Tibial artery (tissue), 4 donors: ENCODE measurements around the gene PIWIL1.

Experiments
- DNase-seq, 2 donors: peaks; one replicate each; pipeline ENCODE4 v3.0.0-alpha.2; 2019
- H3K27ac ChIP-seq, 2 donors: fragments of 200-600 bp; sonication (generic) in 1 of 2; 1 replicate in 1 of 2; 2 replicates in 1 of 2; pipeline ENCODE4 v1.5.1; 2018 to 2019; ENCODE audit warnings: mild to moderate bottlenecking in 1 of 2
- H3K27me3 ChIP-seq, 2 donors: fragments of 200-600 bp; sonication (generic) in 1 of 2; one replicate each; pipeline versions ENCODE4 v1.5.1 to v1.6.0; 2016 to 2019
- H3K36me3 ChIP-seq, 3 donors: fragments of 200-600 bp; sonication (generic) in 2 of 3; one replicate each; pipeline ENCODE4 v1.5.1; 2016 to 2019; ENCODE audit warnings: mild to moderate bottlenecking in 2 of 3
- H3K4me1 ChIP-seq, 4 donors: fragments of 200-600 bp; sonication (generic) in 2 of 4; 1 replicate in 3 of 4; 2 replicates in 1 of 4; pipeline ENCODE4 v1.5.1; 2016 to 2019
- H3K4me3 ChIP-seq, 2 donors: fragments of 200-600 bp; sonication (generic) in 1 of 2; 1 replicate in 1 of 2; 2 replicates in 1 of 2; pipeline ENCODE4 v1.5.1; 2018 to 2019; ENCODE audit warnings: mild to moderate bottlenecking in 2 of 2
- H3K9me3 ChIP-seq, 3 donors: fragments of 200-600 bp; sonication (generic) in 1 of 3; one replicate each; pipeline ENCODE4 v1.5.1; 2016 to 2019
- intact Hi-C: fragments of 100-400 bp; cut with DNase I; formaldehyde crosslinking; loops from one replicate; pipeline ENCODE4 v1.15.0; 2023; ENCODE audit warnings: low total_unique reads
- TF ChIP-seq, protein P1 (sequence below), 2 experiments: fragments of 200-600 bp in 1 of 2; fragments of 450-650 bp in 1 of 2; IDR thresholded peaks; one replicate each; pipeline ENCODE4 v1.5.1; 2017 to 2019; ENCODE audit warnings: antibody characterized with exemption in 2 of 2, mild to moderate bottlenecking in 1 of 2, moderate library complexity in 1 of 2

Gene PIWIL1

DNA sequence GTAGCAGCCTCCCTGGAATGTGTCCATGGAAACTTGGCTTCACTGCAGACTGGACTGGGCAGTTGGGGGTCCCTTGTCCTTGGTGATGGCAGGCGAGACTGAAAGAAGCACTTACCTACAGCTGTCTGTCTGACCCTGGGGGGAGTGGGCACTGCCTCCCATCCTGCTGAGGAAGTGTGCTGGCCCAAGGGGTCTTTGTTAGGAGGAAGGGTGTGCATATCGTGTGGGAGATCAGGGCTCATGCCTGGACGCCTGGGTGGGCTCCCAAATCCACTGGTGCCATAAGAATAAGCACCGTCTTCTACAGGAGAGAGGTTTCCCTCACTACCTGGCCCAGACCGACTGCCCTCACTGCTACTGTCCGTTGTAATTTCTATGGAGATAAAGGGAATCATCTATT lies 81.4 kb downstream of the PIWIL1 start:
- no peak for DNase-seq
- H3K4me1 ChIP-seq = no peaks in the 10 kb centered on the region
- H3K4me3 ChIP-seq = no peak overlapping the region
- H3K27ac ChIP-seq = no peak overlapping the region
- no peaks in the 10 kb centered on the region for H3K36me3 ChIP-seq
- H3K9me3 ChIP-seq = no peaks in the 10 kb centered on the region
- TF ChIP-seq, protein P1, sequence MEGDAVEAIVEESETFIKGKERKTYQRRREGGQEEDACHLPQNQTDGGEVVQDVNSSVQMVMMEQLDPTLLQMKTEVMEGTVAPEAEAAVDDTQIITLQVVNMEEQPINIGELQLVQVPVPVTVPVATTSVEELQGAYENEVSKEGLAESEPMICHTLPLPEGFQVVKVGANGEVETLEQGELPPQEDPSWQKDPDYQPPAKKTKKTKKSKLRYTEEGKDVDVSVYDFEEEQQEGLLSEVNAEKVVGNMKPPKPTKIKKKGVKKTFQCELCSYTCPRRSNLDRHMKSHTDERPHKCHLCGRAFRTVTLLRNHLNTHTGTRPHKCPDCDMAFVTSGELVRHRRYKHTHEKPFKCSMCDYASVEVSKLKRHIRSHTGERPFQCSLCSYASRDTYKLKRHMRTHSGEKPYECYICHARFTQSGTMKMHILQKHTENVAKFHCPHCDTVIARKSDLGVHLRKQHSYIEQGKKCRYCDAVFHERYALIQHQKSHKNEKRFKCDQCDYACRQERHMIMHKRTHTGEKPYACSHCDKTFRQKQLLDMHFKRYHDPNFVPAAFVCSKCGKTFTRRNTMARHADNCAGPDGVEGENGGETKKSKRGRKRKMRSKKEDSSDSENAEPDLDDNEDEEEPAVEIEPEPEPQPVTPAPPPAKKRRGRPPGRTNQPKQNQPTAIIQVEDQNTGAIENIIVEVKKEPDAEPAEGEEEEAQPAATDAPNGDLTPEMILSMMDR (IDR thresholded peaks at IDR 0.05) = no peak
- intact Hi-C loops = no loop called here
- H3K27me3 ChIP-seq = no peaks in the 10 kb centered on the region

DNA sequence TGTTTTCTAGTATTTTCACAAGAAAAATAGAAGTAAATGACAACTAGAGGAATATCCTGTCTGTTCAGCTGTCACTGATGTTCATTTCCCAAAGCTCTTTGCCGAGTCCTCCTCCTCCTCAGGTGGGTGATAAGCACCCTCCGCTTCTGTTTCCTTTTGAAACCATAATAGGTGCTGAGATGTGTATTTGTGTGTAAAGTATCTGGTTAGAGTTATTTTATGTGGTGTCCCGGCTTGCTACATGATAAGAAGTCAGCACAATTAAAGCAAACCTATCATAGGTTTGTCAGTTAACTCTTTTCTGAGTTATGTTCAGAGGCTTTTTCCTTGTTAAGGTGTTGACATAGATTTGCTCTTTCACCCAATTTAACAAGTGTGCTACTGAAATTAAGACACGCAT lies 82.4 kb downstream of the PIWIL1 start:
- no peak overlapping the region for H3K4me3 ChIP-seq
- no peaks in the 10 kb centered on the region for H3K36me3 ChIP-seq
- H3K4me1 ChIP-seq = no peaks in the 10 kb centered on the region
- intact Hi-C loops = no loop called here
- TF ChIP-seq, protein P1 (IDR thresholded peaks at IDR 0.05) = no peak
- H3K27me3 ChIP-seq = no peaks in the 10 kb centered on the region
- H3K27ac ChIP-seq = no peak overlapping the region
- no peaks in the 10 kb centered on the region for H3K9me3 ChIP-seq
- DNase-seq = no peak

DNA sequence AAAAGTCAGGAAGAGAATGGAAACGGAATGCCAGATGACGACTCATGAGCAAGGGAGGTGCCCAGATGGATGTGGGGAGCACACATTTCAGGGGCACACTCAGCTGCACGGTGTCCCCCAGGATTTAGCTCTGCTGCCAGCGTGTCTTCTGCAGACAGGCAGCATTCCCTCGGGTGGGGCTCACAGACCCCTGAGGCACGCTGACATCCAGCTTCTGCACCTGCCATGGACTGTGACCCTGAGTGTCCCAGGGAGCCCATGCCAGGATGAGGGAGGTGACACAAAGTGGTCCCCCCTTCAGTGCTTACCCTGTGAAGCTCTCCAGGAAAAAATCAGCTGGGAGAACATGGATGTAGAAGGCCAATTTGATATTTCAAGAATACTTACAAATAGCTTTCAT lies 84.2 kb downstream of the PIWIL1 start:
- Histone ChIP-seq H3K4me3 (no peak overlapping the region), H3K9me3 (no peaks in the 10 kb centered on the region), H3K27ac (no peak overlapping the region), H3K27me3 (no peaks in the 10 kb centered on the region), H3K4me1 (no peaks in the 10 kb centered on the region), H3K36me3 (no peaks in the 10 kb centered on the region)
- TF ChIP-seq, protein P1 (IDR thresholded peaks at IDR 0.05) = no peak
- intact Hi-C loops = no loop called here
- no peak for DNase-seq
